ENCODE measurements around the gene LDAH. TPM values are rescaled to one million over a fixed set of nuclear protein-coding genes. Genes with fewer than 3 reads are reported as not detected.
A peak's percentile ranks its signal among the peaks of the same experiment; 100 is the strongest.

The LDAH gene
- total RNA-seq, 4 donors from 2014 or later = 7.4 to 14.5 (median 13.5) TPM

- no peak for TF ChIP-seq POLR2A (IDR thresholded peaks at IDR 0.05)
- DNase-seq = peak in 1 of 3 donors; percentile 46
- Histone ChIP-seq H3K27ac (peak overlapping the region in 3 of 4 donors; percentile 56 to 80 (median 74)), H3K9me3 (no peaks in the 10 kb centered on the region), H3K4me3 (no peak overlapping the region), H3K4me1 (peaks cover 0 to 32% (median 4%) of the 10 kb centered on the region in 4 donors), H3K27me3 (peaks cover 4 to 26% of the 10 kb centered on the region in 2 donors), H3K36me3 (no peaks in the 10 kb centered on the region)
Observed at GRCh38 chr2:20674974-20675679, 147.8 kb downstream of the LDAH start.

- DNase-seq = no peak
- TF ChIP-seq POLR2A (IDR thresholded peaks at IDR 0.05) (no peak), CTCF (IDR thresholded peaks at IDR 0.05) (no peak)
- H3K27me3 ChIP-seq = peaks cover 4 to 33% of the 10 kb centered on the region in 2 donors
- H3K4me1 ChIP-seq = peaks cover 0 to 33% (median 4%) of the 10 kb centered on the region in 4 donors
- H3K36me3 ChIP-seq = no peaks in the 10 kb centered on the region
- peak overlapping the region in 2 of 4 donors; percentile 38 to 56 for H3K27ac ChIP-seq
- H3K4me3 ChIP-seq = no peak overlapping the region
- H3K9me3 ChIP-seq = no peaks in the 10 kb centered on the region
Observed at GRCh38 chr2:20674309-20674965, 148.5 kb downstream of the LDAH start.

- Histone ChIP-seq H3K27me3 (peaks cover 4 to 34% of the 10 kb centered on the region in 2 donors), H3K4me3 (no peak overlapping the region), H3K27ac (peak overlapping the region in 1 of 4 donors; percentile 38), H3K36me3 (no peaks in the 10 kb centered on the region), H3K9me3 (no peaks in the 10 kb centered on the region), H3K4me1 (peaks cover 0 to 33% (median 4%) of the 10 kb centered on the region in 4 donors)
- no peak for DNase-seq
- no peak for TF ChIP-seq CTCF (IDR thresholded peaks at IDR 0.05)
- TF ChIP-seq POLR2A (IDR thresholded peaks at IDR 0.05) = no peak
Observed at GRCh38 chr2:20673686-20674308, 149.1 kb downstream of the LDAH start.

- peaks cover 4 to 33% (median 4%) of the 10 kb centered on the region in 4 donors for H3K4me1 ChIP-seq
- H3K36me3 ChIP-seq = no peaks in the 10 kb centered on the region
- no peaks in the 10 kb centered on the region for H3K9me3 ChIP-seq
- H3K4me3 ChIP-seq = no peak overlapping the region
- peak in 1 of 3 donors; percentile 48 for DNase-seq
- H3K27me3 ChIP-seq = peaks cover 4 to 39% of the 10 kb centered on the region in 2 donors
- TF ChIP-seq CTCF (IDR thresholded peaks at IDR 0.05) = no peak
- H3K27ac ChIP-seq = peak overlapping the region in 2 of 4 donors; percentile 11 to 25
Observed at GRCh38 chr2:20672201-20672951, 150.5 kb downstream of the LDAH start.

- TF ChIP-seq POLR2A (IDR thresholded peaks at IDR 0.05) (no peak), CTCF (IDR thresholded peaks at IDR 0.05) (no peak)
- H3K27me3 ChIP-seq = peaks cover 4 to 42% of the 10 kb centered on the region in 2 donors
Observed at GRCh38 chr2:20671736-20672080, 151.2 kb downstream of the LDAH start.

More at GRCh38 chr2:20671736-20672080, 151.2 kb downstream of the LDAH start:
- Histone ChIP-seq H3K4me1 (peaks cover 4 to 35% (median 4%) of the 10 kb centered on the region in 4 donors), H3K36me3 (no peaks in the 10 kb centered on the region), H3K27ac (no peak overlapping the region), H3K9me3 (no peaks in the 10 kb centered on the region), H3K4me3 (no peak overlapping the region)
- DNase-seq = no peak
